ENCODE data around the gene PPP1R1B.

The PPP1R1B gene

DNA sequence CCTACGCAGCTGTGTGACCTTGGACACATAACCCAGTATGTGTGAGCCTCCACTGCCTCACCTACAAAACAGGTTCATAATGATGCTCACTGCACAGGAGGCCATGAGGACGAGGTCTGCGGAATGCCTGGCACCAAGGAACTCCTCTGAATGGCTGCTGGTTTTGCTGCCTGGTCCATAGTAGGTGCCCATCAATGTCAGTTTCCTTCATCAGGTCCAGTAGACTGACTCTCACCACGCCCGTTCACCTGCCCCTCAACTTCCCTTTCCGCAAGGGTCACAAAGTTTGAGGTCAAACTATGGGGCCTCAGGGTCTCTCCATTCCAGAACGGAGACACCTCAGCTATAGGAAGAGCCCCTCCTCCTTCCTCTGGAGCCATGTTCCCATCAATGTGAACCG is 50.3 kb downstream of the PPP1R1B start:
- no peaks in the 10 kb centered on the region for H3K9me3 ChIP-seq (ENCODE audit: control insufficient read depth, low read length)

DNA sequence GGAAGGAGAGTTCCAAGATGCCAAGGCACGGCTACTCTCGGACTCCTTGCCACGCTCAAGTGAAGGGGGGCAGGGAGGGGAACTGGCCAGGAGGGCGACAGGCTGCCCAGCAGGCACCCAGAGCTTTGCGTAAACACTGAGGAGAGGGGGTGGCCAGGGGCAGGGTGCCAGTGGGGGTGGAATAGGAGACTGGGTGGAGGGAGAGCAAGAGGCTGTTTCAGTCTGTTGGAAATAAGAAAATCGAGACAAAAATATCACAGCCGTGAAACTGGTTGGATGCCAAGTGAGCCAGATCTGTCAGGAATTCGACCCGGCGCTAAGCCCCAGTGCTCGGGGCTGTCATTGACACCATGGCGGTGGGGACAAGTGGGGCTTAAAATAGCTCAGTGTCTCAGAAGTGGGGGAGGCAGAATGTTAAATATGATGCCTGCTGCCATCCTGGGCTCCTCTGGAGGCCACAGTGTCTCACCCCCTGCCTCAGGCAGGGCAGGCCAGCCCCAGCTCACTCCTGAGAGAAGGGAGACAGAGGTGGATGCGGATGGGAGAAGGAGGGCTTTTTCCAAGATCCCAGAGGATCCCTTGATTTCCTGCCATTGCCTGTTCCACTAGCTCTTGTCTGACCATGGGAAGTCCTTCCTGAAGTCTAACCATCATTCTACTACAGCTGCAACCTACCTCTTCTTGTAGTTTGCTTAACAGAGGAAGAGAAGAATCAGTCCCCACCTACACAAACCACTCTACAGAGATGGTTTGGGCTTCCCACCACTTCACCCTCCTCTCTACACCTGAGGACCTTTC is 51.0 kb downstream of the PPP1R1B start:
- H3K27me3 ChIP-seq (replicated peaks; ENCODE audit: control insufficient read depth, insufficient read depth, low read length): peaks cover under 1% of the 10 kb centered on the region
- H3K36me3 ChIP-seq (ENCODE audit: control insufficient read depth, insufficient read depth, low read length, severe bottlenecking): no peaks in the 10 kb centered on the region
- DNase-seq (ENCODE audit: low read depth): no peak
- no peak overlapping the region for H3K9ac ChIP-seq (ENCODE audit: low read length)
- no peaks in the 10 kb centered on the region for H3K9me3 ChIP-seq (ENCODE audit: control insufficient read depth, low read length)
- H3K4me1 ChIP-seq (ENCODE audit: control insufficient read depth, insufficient read depth, low read length): peaks cover 9% of the 10 kb centered on the region
- H3K4me3 ChIP-seq (ENCODE audit: low read length): no peak overlapping the region

More for the DNA sequence above, 50.3 kb downstream of the PPP1R1B start:
- no peak overlapping the region for H3K4me3 ChIP-seq (ENCODE audit: low read length)
- DNase-seq (ENCODE audit: low read depth): no peak
- H3K4me1 ChIP-seq (ENCODE audit: control insufficient read depth, insufficient read depth, low read length): peaks cover 10% of the 10 kb centered on the region
- no peaks in the 10 kb centered on the region for H3K36me3 ChIP-seq (ENCODE audit: control insufficient read depth, insufficient read depth, low read length, severe bottlenecking)
- no peak overlapping the region for H3K9ac ChIP-seq (ENCODE audit: low read length)
- peaks cover 7% of the 10 kb centered on the region for H3K27me3 ChIP-seq (replicated peaks; ENCODE audit: control insufficient read depth, insufficient read depth, low read length)

DNA sequence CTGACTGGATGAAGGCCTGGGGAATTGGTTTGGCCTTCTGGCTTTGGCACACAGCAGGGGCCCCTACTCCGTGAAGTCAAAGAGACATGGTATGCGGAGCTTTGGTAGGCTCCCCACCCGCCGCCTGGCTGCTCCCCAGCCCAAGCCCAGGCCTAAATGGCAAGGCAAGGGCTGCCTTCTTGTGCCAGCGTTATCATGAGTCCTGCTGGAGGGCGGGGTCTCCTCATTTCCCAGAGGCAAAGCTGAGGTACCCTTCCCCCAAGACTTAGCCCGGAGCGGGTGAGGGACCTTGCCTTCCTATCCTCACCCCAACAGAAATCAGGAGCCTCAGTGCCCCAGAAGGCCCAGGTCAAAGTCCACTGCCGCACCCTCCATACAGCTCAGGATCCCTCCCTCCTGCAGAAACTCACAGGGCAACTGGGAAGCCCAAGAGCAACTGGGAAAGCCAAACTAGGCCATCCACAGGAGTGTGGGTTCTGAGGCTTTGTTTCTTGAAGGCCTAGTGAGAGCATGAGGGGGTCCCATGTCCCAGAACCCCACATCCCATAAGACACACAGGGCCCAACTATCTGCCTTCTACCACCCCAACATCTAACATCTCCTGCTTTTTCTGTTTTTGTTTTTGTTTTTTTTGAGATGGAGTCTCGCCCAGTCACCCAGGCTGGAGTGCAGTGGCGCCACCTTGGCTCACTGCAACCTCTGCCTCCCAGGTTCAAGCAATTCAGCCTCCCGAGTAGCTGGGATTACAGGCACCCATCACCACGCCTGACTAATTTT is 51.8 kb downstream of the PPP1R1B start:
- Histone ChIP-seq H3K4me3 (ENCODE audit: low read length) (no peak overlapping the region), H3K9me3 (ENCODE audit: control insufficient read depth, low read length) (no peaks in the 10 kb centered on the region), H3K9ac (ENCODE audit: low read length) (no peak overlapping the region), H3K27me3 (replicated peaks; ENCODE audit: control insufficient read depth, insufficient read depth, low read length) (no peaks in the 10 kb centered on the region), H3K36me3 (ENCODE audit: control insufficient read depth, insufficient read depth, low read length, severe bottlenecking) (no peaks in the 10 kb centered on the region), H3K4me1 (ENCODE audit: control insufficient read depth, insufficient read depth, low read length) (peaks cover 9% of the 10 kb centered on the region)
- no peak for DNase-seq (ENCODE audit: low read depth)

GRCh38 chr17:39679521-39680192 is 52.9 kb downstream of the PPP1R1B start:
- peaks cover 9% of the 10 kb centered on the region for H3K4me1 ChIP-seq (ENCODE audit: control insufficient read depth, insufficient read depth, low read length)
- DNase-seq (ENCODE audit: low read depth): no peak

DNA sequence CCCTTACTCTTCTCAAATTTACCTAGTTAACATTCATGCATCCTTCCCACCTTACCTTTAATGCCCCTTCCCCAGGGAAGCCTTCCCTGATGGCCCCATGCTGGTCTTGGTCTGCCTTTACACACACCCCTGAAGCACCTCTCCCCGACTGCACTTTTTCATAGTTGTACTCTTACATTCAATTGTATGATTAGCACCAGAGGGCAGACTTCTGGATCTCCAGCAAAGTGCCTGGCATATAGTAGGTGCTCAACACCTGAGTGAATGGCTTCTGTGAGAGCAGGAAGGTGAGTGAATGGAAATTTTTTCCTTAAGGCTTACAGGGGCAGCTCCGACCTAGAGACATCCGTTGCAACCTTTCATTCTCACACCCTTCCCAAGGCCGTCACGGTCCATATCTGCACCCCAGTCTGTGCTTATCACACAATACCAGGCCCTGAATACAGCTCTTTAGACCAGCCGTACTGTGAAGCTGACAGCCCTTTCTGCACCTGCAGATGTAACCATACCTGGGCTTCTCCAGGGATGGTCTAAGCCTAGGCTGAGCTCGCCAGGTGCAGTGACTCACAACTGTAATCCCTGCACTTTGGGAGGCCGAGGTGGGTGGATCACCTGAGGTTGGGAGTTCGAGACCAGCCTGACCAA is 56.7 kb downstream of the PPP1R1B start:
- no peaks in the 10 kb centered on the region for H3K36me3 ChIP-seq (ENCODE audit: control insufficient read depth, insufficient read depth, low read length, severe bottlenecking)
- no peaks in the 10 kb centered on the region for H3K27me3 ChIP-seq (replicated peaks; ENCODE audit: control insufficient read depth, insufficient read depth, low read length)
- no peak overlapping the region for H3K9ac ChIP-seq (ENCODE audit: low read length)
- peaks cover 6% of the 10 kb centered on the region for H3K4me1 ChIP-seq (ENCODE audit: control insufficient read depth, insufficient read depth, low read length)
- H3K9me3 ChIP-seq (ENCODE audit: control insufficient read depth, low read length): no peaks in the 10 kb centered on the region
- no peak for DNase-seq (ENCODE audit: low read depth)
- no peak overlapping the region for H3K4me3 ChIP-seq (ENCODE audit: low read length)

More at GRCh38 chr17:39679521-39680192, 52.9 kb downstream of the PPP1R1B start:
- H3K9me3 ChIP-seq (ENCODE audit: control insufficient read depth, low read length): no peaks in the 10 kb centered on the region
- H3K9ac ChIP-seq (ENCODE audit: low read length): no peak overlapping the region
- H3K36me3 ChIP-seq (ENCODE audit: control insufficient read depth, insufficient read depth, low read length, severe bottlenecking): no peaks in the 10 kb centered on the region
- H3K4me3 ChIP-seq (ENCODE audit: low read length): no peak overlapping the region
- no peaks in the 10 kb centered on the region for H3K27me3 ChIP-seq (replicated peaks; ENCODE audit: control insufficient read depth, insufficient read depth, low read length)

- H3K27me3 ChIP-seq (replicated peaks; ENCODE audit: control insufficient read depth, insufficient read depth, low read length): no peaks in the 10 kb centered on the region
- no peaks in the 10 kb centered on the region for H3K9me3 ChIP-seq (ENCODE audit: control insufficient read depth, low read length)
- H3K4me1 ChIP-seq (ENCODE audit: control insufficient read depth, insufficient read depth, low read length): peaks cover 13% of the 10 kb centered on the region
- DNase-seq (ENCODE audit: low read depth): no peak
- no peaks in the 10 kb centered on the region for H3K36me3 ChIP-seq (ENCODE audit: control insufficient read depth, insufficient read depth, low read length, severe bottlenecking)
- no peak overlapping the region for H3K9ac ChIP-seq (ENCODE audit: low read length)
- H3K4me3 ChIP-seq (ENCODE audit: low read length): no peak overlapping the region
These were observed 57.8 kb downstream of the PPP1R1B start for GRCh38 chr17:39684369-39685192.

Measured in adipocyte (in vitro differentiated cells).